ENCODE measurements around the gene MBD5.

Gene MBD5

GRCh38 chr2:148503516-148503915, 482.6 kb downstream of the MBD5 start:
- Mint-ChIP-seq H3K27ac (no peak overlapping the region), H3K9me3 (no peaks in the 10 kb centered on the region), H3K36me3 (no peaks in the 10 kb centered on the region), H3K4me1 (no peaks in the 10 kb centered on the region), H3K4me3 (no peak overlapping the region)
- ATAC-seq: no peak
- no peak for DNase-seq (ENCODE audit: low spot score in 2 of 2)

- peaks cover 5% of the 10 kb centered on the region for H3K36me3 Mint-ChIP-seq
- DNase-seq (ENCODE audit: low spot score in 2 of 2): no peak
- no peak overlapping the region for H3K27ac Mint-ChIP-seq
- no peak overlapping the region for H3K4me3 Mint-ChIP-seq
- H3K9me3 Mint-ChIP-seq: no peaks in the 10 kb centered on the region
- ATAC-seq: no peak
- peaks cover 10% of the 10 kb centered on the region for H3K4me1 Mint-ChIP-seq
Observed at GRCh38 chr2:148507970-148508369, 487.1 kb downstream of the MBD5 start.

DNA sequence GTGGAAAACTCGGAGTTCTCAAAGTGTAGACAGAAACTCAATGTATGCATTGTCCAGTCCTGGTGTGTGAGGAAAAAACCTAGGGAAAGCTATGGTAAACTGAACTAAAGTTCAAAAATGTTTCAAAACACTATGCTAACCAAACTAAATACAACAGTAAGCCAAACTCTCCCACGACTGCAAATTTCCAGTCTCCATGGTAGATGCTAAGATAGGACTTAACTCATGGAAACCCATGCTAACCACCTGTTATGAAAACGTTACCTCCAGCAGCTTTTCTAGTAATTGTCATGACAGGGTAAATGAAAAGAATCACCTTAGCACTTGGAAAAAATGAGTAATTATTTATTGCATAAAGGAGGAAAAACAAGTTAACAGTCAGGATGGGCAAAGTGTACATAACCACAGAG, 488.0 kb downstream of the MBD5 start:
- H3K4me1 Mint-ChIP-seq: peaks cover 10% of the 10 kb centered on the region
- no peak for DNase-seq (ENCODE audit: low spot score in 2 of 2)
- no peaks in the 10 kb centered on the region for H3K9me3 Mint-ChIP-seq
- peak; percentile 27 for ATAC-seq
- H3K27ac Mint-ChIP-seq: peak overlapping the region; percentile 69
- H3K36me3 Mint-ChIP-seq: peaks cover 5% of the 10 kb centered on the region
- H3K4me3 Mint-ChIP-seq: peak overlapping the region; percentile 64

GRCh38 chr2:148509288-148509902, 488.5 kb downstream of the MBD5 start:
- DNase-seq (ENCODE audit: low spot score in 2 of 2): peak; percentile 71 to 89
- Mint-ChIP-seq H3K4me3 (peak overlapping the region; percentile 64), H3K36me3 (peaks cover 5% of the 10 kb centered on the region), H3K4me1 (peaks cover 10% of the 10 kb centered on the region), H3K9me3 (no peaks in the 10 kb centered on the region), H3K27ac (peak overlapping the region; percentile 69)
- ATAC-seq: peak; percentile 100

DNA sequence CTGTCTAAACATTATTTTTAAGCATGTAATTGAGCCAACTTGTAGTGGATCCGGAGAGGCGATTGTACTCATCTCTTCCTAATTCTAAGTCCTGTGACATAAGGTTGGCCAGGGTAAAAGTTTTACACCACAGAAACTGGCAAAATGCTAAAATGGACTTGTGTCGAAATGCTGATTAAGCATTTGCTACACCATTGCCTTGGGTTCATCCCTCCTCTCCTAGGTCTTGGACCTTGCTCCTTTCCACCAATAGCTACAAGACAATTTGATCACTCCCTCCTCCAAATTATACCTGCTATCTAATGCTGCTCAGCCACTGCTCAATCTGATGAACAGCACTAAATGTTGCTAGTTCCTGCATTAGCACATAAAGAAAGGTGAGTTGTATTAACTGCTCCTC, 491.0 kb downstream of the MBD5 start:
- DNase-seq (ENCODE audit: low spot score in 2 of 2): no peak
- no peaks in the 10 kb centered on the region for H3K9me3 Mint-ChIP-seq

GRCh38 chr2:148512501-148512900, 491.6 kb downstream of the MBD5 start:
- peaks cover 10% of the 10 kb centered on the region for H3K4me1 Mint-ChIP-seq
- DNase-seq (ENCODE audit: low spot score in 2 of 2): no peak
- H3K4me3 Mint-ChIP-seq: no peak overlapping the region
- H3K27ac Mint-ChIP-seq: no peak overlapping the region
- H3K9me3 Mint-ChIP-seq: no peaks in the 10 kb centered on the region
- peaks cover 10% of the 10 kb centered on the region for H3K36me3 Mint-ChIP-seq
- no peak for ATAC-seq

More for the DNA sequence above, 491.0 kb downstream of the MBD5 start:
- no peak overlapping the region for H3K27ac Mint-ChIP-seq
- ATAC-seq: no peak
- peaks cover 10% of the 10 kb centered on the region for H3K4me1 Mint-ChIP-seq
- peaks cover 10% of the 10 kb centered on the region for H3K36me3 Mint-ChIP-seq
- H3K4me3 Mint-ChIP-seq: no peak overlapping the region

DNA sequence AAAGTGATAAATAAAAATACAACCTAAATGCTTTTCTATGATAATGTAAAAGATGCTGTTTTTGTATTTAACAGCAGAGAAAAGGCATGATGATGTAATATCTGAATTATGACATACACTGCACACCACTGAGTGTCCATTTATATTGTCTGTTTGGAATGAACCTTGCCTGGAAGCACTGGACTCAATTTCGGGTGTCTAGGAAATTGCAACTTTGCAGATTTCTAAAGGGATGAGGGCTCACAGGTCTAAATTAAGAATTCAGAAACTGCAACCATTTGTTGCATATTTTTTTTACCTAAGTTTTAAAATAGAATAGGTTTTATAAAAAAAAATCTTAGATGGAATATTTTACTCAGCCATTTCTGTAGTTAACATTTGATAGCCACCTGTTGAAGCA, 492.5 kb downstream of the MBD5 start:
- Mint-ChIP-seq H3K9me3 (no peaks in the 10 kb centered on the region), H3K27ac (no peak overlapping the region), H3K36me3 (peaks cover 10% of the 10 kb centered on the region), H3K4me1 (peaks cover 15% of the 10 kb centered on the region), H3K4me3 (no peak overlapping the region)
- ATAC-seq (no peak), DNase-seq (ENCODE audit: low spot score in 2 of 2) (no peak)

DNA sequence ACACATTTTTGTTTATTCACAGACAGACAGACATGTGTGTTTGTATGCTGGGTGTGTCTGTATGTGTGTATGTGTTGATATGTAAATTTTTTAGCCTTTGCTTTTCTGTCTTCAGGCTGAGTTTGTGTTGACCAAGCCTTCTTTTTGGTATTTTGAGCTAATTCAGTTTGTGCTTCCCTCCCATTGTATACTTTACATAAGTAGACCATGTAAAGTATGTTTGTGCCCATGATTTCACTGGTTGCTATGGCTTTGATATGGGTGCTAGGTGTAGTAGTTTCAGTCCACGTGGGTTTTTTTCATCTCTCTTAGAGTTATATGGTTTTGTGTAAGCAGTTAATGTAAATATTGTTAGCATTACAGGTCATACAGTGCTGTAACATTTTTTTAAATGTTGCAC, 494.2 kb downstream of the MBD5 start:
- ATAC-seq (no peak), DNase-seq (ENCODE audit: low spot score in 2 of 2) (no peak)
- Mint-ChIP-seq H3K4me3 (no peak overlapping the region), H3K36me3 (peaks cover 5% of the 10 kb centered on the region), H3K9me3 (no peaks in the 10 kb centered on the region), H3K27ac (no peak overlapping the region), H3K4me1 (peaks cover 5% of the 10 kb centered on the region)

DNA sequence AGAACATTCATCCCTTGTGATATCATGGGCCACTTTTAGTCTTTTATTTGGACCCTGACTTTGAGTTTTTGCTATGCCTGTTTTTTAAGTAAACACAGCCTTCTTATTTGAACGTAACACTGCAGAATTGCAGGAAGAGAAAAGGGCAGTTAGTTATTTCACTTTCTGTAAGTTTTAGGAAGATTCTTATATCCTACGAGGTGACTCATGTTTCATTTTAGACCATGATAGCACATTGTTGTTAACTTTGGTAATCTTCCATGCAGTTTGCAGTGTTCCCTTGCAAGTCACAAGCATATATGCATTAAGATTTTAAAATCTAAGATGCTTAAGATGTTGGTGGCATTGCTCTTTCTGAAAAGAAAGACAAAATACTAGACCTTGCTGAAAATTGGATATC, 495.1 kb downstream of the MBD5 start:
- H3K4me1 Mint-ChIP-seq: peaks cover 5% of the 10 kb centered on the region
- ATAC-seq: no peak
- H3K27ac Mint-ChIP-seq: no peak overlapping the region
- H3K36me3 Mint-ChIP-seq: peaks cover 5% of the 10 kb centered on the region
- H3K9me3 Mint-ChIP-seq: no peaks in the 10 kb centered on the region
- H3K4me3 Mint-ChIP-seq: no peak overlapping the region
- DNase-seq (ENCODE audit: low spot score in 2 of 2): no peak

DNA sequence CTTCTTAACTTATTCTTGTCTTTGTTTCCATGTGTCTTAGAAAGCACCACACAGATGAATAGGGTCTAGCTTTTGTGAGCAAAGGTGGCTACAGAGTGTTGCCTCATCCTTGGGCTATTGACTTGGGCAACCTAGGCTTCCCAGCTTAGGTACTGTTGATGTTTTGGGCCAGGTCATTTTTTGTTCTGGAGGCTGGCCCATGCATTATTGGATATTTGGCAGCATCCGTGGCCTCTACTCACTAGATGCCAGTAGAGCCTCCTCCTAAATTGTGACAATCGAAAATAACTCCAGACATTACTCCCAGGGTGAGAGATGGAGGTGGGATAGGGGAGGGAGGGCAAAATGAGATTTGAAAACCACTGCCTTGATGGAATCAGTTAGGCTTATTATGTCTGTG, 496.4 kb downstream of the MBD5 start:
- no peak overlapping the region for H3K4me3 Mint-ChIP-seq
- peaks cover 5% of the 10 kb centered on the region for H3K4me1 Mint-ChIP-seq
- ATAC-seq (no peak), DNase-seq (ENCODE audit: low spot score in 2 of 2) (no peak)
- H3K27ac Mint-ChIP-seq: no peak overlapping the region
- no peaks in the 10 kb centered on the region for H3K9me3 Mint-ChIP-seq
- H3K36me3 Mint-ChIP-seq: peaks cover 5% of the 10 kb centered on the region

DNA sequence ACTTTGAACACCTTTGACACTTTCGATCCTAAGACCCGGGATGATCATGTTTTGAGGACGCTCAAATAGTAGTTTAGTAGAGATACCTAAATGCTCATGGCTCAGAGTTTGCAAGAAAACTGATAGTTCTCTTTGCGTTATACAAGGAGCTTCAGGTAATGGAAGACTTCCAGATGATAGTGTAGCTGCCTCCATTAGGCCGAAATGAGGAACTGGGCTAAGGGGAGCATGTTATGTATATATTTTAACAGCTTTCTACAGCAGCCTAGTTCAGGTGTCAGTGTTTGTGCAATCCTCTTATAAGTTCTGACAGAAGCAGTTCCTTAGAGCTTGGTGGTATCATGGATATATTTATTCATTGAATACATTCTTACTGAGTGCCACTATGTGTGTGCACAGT, 496.9 kb downstream of the MBD5 start:
- H3K4me3 Mint-ChIP-seq: no peak overlapping the region
- peaks cover 5% of the 10 kb centered on the region for H3K36me3 Mint-ChIP-seq
- DNase-seq (ENCODE audit: low spot score in 2 of 2): no peak
- peaks cover 5% of the 10 kb centered on the region for H3K4me1 Mint-ChIP-seq
- H3K9me3 Mint-ChIP-seq: no peaks in the 10 kb centered on the region
- H3K27ac Mint-ChIP-seq: no peak overlapping the region
- no peak for ATAC-seq

GRCh38 chr2:148519013-148519412, 498.1 kb downstream of the MBD5 start:
- no peak overlapping the region for H3K4me3 Mint-ChIP-seq
- no peak overlapping the region for H3K27ac Mint-ChIP-seq
- peaks cover 16% of the 10 kb centered on the region for H3K4me1 Mint-ChIP-seq
- ATAC-seq (no peak), DNase-seq (ENCODE audit: low spot score in 2 of 2) (peak in 1 of 2 donors; percentile 25)
- no peaks in the 10 kb centered on the region for H3K9me3 Mint-ChIP-seq
- H3K36me3 Mint-ChIP-seq: peaks cover 5% of the 10 kb centered on the region

DNA sequence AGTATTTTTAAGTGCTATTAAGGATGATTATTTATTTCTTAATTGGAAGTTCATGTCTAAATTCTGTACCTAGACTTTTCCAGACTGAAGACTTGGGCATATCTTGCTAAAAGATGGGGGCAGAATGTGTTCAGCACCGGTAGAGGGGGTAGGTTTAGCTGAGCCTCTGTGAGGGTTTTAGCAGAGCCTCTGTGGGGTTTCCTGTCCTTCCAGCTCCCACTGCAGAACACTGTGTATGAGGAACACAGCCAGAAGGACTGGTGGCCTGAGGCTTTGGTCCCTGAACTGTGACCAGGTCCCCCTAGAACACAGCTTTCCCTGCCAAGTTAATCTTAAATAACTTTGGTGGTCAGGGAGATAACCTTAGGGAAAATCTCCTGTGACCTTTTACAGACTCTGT, 500.3 kb downstream of the MBD5 start:
- Mint-ChIP-seq H3K4me3 (no peak overlapping the region), H3K4me1 (peaks cover 37% of the 10 kb centered on the region), H3K27ac (no peak overlapping the region), H3K9me3 (no peaks in the 10 kb centered on the region), H3K36me3 (no peaks in the 10 kb centered on the region)
- DNase-seq (ENCODE audit: low spot score in 2 of 2) (peak in 1 of 2 donors; percentile 23), ATAC-seq (no peak)

- H3K36me3 Mint-ChIP-seq: no peaks in the 10 kb centered on the region
- peaks cover 54% of the 10 kb centered on the region for H3K4me1 Mint-ChIP-seq
- H3K27ac Mint-ChIP-seq: peak overlapping the region; percentile 32
- H3K4me3 Mint-ChIP-seq: no peak overlapping the region
- ATAC-seq (no peak), DNase-seq (ENCODE audit: low spot score in 2 of 2) (peak in 1 of 2 donors; percentile 35)
- no peaks in the 10 kb centered on the region for H3K9me3 Mint-ChIP-seq
Observed at GRCh38 chr2:148523315-148523714, 502.4 kb downstream of the MBD5 start.

GRCh38 chr2:148524519-148524919, 503.6 kb downstream of the MBD5 start:
- Mint-ChIP-seq H3K27ac (peak overlapping the region; percentile 64), H3K4me3 (peak overlapping the region; percentile 23), H3K9me3 (no peaks in the 10 kb centered on the region), H3K4me1 (peaks cover 66% of the 10 kb centered on the region), H3K36me3 (no peaks in the 10 kb centered on the region)
- ATAC-seq (peak; percentile 96), DNase-seq (ENCODE audit: low spot score in 2 of 2) (peak in 1 of 2 donors; percentile 51)

- Mint-ChIP-seq H3K9me3 (no peaks in the 10 kb centered on the region), H3K27ac (peak overlapping the region; percentile 64), H3K4me1 (peaks cover 72% of the 10 kb centered on the region), H3K4me3 (peak overlapping the region; percentile 23), H3K36me3 (no peaks in the 10 kb centered on the region)
- ATAC-seq: no peak
- DNase-seq (ENCODE audit: low spot score in 2 of 2): peak in 1 of 2 donors; percentile 47
Observed at GRCh38 chr2:148525130-148525529, 504.2 kb downstream of the MBD5 start.

Measured in stimulated activated effector memory CD8-positive, alpha-beta T cell treated with anti-CD3 and anti-CD28 coated beads, Interleukin-12 subunit alpha, Interleukin-12 subunit beta, amount 100 ng/mL, for 72 hours (primary cell).